H9 (cell line): ENCODE results near the gene KIF21A. TPM values are rescaled to one million over a fixed set of nuclear protein-coding genes. Genes with fewer than 3 reads are reported as not detected.

Experiments used
- DNase-seq: peaks from one replicate; pipeline ENCODE4 v3.0.0-alpha.2; 2017
- H2AFZ ChIP-seq: one replicate; pipeline ENCODE4 v1.6.1; 2013; ENCODE audit warnings: mild to moderate bottlenecking, low read length, control low read depth, moderate library complexity
- H2AK5ac ChIP-seq: 2 replicates; pipeline ENCODE4 v1.6.1; 2013; ENCODE audit warnings: low read length, control low read depth, mixed read lengths; ENCODE audit not compliant: insufficient read length
- H2BK120ac ChIP-seq: one replicate; pipeline ENCODE4 v1.6.1; 2013; ENCODE audit warnings: low read depth, mild to moderate bottlenecking, low read length, control low read depth, inconsistent platforms; ENCODE audit not compliant: poor library complexity, severe bottlenecking
- H2BK12ac ChIP-seq: 2 replicates; pipeline ENCODE4 v1.6.1; 2013; ENCODE audit warnings: low read length, control low read depth, mixed read lengths, low read depth; ENCODE audit not compliant: insufficient read length
- H2BK15ac ChIP-seq: 2 replicates; pipeline ENCODE4 v1.6.1; 2013; ENCODE audit warnings: low read depth, low read length, control low read depth
- H2BK20ac ChIP-seq: one replicate; pipeline ENCODE4 v1.6.1; 2013; ENCODE audit warnings: low read depth, mild to moderate bottlenecking, low read length, control low read depth, inconsistent platforms; ENCODE audit not compliant: poor library complexity, severe bottlenecking
- H2BK5ac ChIP-seq: 2 replicates; pipeline ENCODE4 v1.6.1; 2013; ENCODE audit warnings: low read length, control low read depth, mixed read lengths; ENCODE audit not compliant: insufficient read length
- H3K14ac ChIP-seq: 2 replicates; pipeline ENCODE4 v1.6.1; 2013; ENCODE audit warnings: low read length, control low read depth; ENCODE audit not compliant: insufficient read depth
- H3K18ac ChIP-seq: 2 replicates; pipeline ENCODE4 v1.6.1; 2013; ENCODE audit warnings: low read depth, mild to moderate bottlenecking, mixed read lengths, low read length, control low read depth; ENCODE audit not compliant: insufficient read length
- H3K23ac ChIP-seq: 2 replicates; pipeline ENCODE4 v1.6.1; 2013; ENCODE audit warnings: low read length, control low read depth, mixed read lengths, low read depth; ENCODE audit not compliant: insufficient read length
- H3K23me2 ChIP-seq: 2 replicates; pipeline ENCODE4 v1.6.1; 2013; ENCODE audit warnings: low read depth, mild to moderate bottlenecking, mixed read lengths, low read length, control low read depth; ENCODE audit not compliant: insufficient read length, poor library complexity, severe bottlenecking
- H3K27ac ChIP-seq: 2 replicates; pipeline ENCODE4 v1.5.1; 2013; ENCODE audit warnings: low read length, control low read depth, mixed read lengths, low read depth; ENCODE audit not compliant: insufficient read length
- H3K27me3 ChIP-seq: 2 replicates; pipeline ENCODE4 v1.6.1; 2013; ENCODE audit warnings: low read length, control low read depth, inconsistent platforms; ENCODE audit not compliant: insufficient read depth
- H3K4ac ChIP-seq: 2 replicates; pipeline ENCODE4 v1.6.1; 2013; ENCODE audit warnings: low read depth, mild to moderate bottlenecking, control low read depth, inconsistent platforms, low read length, moderate library complexity
- H3K4me1 ChIP-seq: 2 replicates; pipeline ENCODE4 v1.6.1; 2013; ENCODE audit warnings: low read length, control low read depth, inconsistent platforms; ENCODE audit not compliant: insufficient read depth
- H3K4me2 ChIP-seq: 2 replicates; pipeline ENCODE4 v1.6.1; 2013; ENCODE audit warnings: low read length, control low read depth, mixed read lengths; ENCODE audit not compliant: insufficient read length, insufficient read depth
- H3K56ac ChIP-seq: 2 replicates; pipeline ENCODE4 v1.6.1; 2013; ENCODE audit warnings: low read depth, mild to moderate bottlenecking, mixed read lengths, low read length, control low read depth; ENCODE audit not compliant: insufficient read length
- H3K79me1 ChIP-seq: 2 replicates; pipeline ENCODE4 v1.6.1; 2013; ENCODE audit warnings: low read depth, mild to moderate bottlenecking, moderate library complexity, low read length, control low read depth, inconsistent platforms; ENCODE audit not compliant: insufficient read depth, poor library complexity, severe bottlenecking
- H3K79me2 ChIP-seq: 2 replicates; pipeline ENCODE4 v1.6.1; 2013; ENCODE audit warnings: low read length, control low read depth, inconsistent platforms; ENCODE audit not compliant: insufficient read depth
- H3K9ac ChIP-seq: 2 replicates; pipeline ENCODE4 v1.6.1; 2013; ENCODE audit warnings: low read length, control low read depth, mixed read lengths; ENCODE audit not compliant: insufficient read length; ENCODE audit errors: extremely low read depth
- H3K9me3 ChIP-seq: one replicate; pipeline ENCODE4 v1.6.1; 2013; ENCODE audit warnings: low read depth, low read length, inconsistent platforms; ENCODE audit not compliant: control insufficient read depth
- H3T11ph ChIP-seq: one replicate; pipeline ENCODE4 v1.6.1; 2013; ENCODE audit warnings: mild to moderate bottlenecking, low read length, control low read depth, inconsistent platforms
- H4K20me1 ChIP-seq: one replicate; pipeline ENCODE4 v1.6.1; 2013; ENCODE audit not compliant: control insufficient read depth, insufficient read length, insufficient read depth
- H4K5ac ChIP-seq: 2 replicates; pipeline ENCODE4 v1.6.1; 2013; ENCODE audit warnings: low read depth, mild to moderate bottlenecking, mixed read lengths, low read length, control low read depth; ENCODE audit not compliant: insufficient read length
- H4K8ac ChIP-seq: replicated peaks from 2 replicates; pipeline ENCODE4 v1.6.1; 2013; ENCODE audit warnings: low read length, control low read depth, mixed read lengths, low read depth; ENCODE audit not compliant: insufficient read length
- H4K91ac ChIP-seq: 2 replicates; pipeline ENCODE4 v1.6.1; 2013; ENCODE audit warnings: low read depth, mild to moderate bottlenecking, moderate library complexity, mixed read lengths, low read length, control low read depth; ENCODE audit not compliant: insufficient read length
- H3K27ac Mint-ChIP-seq, 3 experiments: 2 replicates in 2 of 3; 3 replicates in 1 of 3; pipeline ENCODE4 v1.8.0; 2020 to 2021; ENCODE audit warnings: mixed read lengths in 3 of 3, mild to moderate bottlenecking in 1 of 3, moderate library complexity in 1 of 3
- H3K27me3 Mint-ChIP-seq: 2 replicates; pipeline ENCODE4 v1.8.0; 2021; ENCODE audit warnings: low read depth, mild to moderate bottlenecking, moderate library complexity, mixed read lengths
- H3K36me3 Mint-ChIP-seq, 3 experiments: 2 replicates in 2 of 3; 3 replicates in 1 of 3; pipeline ENCODE4 v1.8.0; 2020 to 2021; ENCODE audit warnings: low read depth in 3 of 3, mixed read lengths in 3 of 3; ENCODE audit not compliant: insufficient read depth in 1 of 3
- H3K4me1 Mint-ChIP-seq, 2 experiments: 2 replicates each; pipeline ENCODE4 v1.8.0; 2020; ENCODE audit warnings: mixed read lengths in 2 of 2
- H3K4me3 Mint-ChIP-seq, 2 experiments: 2 replicates in 1 of 2; 3 replicates in 1 of 2; pipeline ENCODE4 v1.8.0; 2020 to 2021; ENCODE audit warnings: mild to moderate bottlenecking in 2 of 2, mixed read lengths in 2 of 2, moderate library complexity in 1 of 2
- H3K9me3 Mint-ChIP-seq, 2 experiments: 2 replicates in 1 of 2; 3 replicates in 1 of 2; pipeline ENCODE4 v1.8.0; 2020; ENCODE audit warnings: mild to moderate bottlenecking in 2 of 2, mixed read lengths in 2 of 2, moderate library complexity in 1 of 2
- WGBS: extraction: QIAGEN DNeasy Blood & Tissue Kit; methylation state at CpG from one replicate; pipeline ENCODE4 v1.1.7; 2013; ENCODE audit warnings: missing lambda C conversion rate, low lambda C conversion rate, mixed read lengths; ENCODE audit not compliant: insufficient read length; ENCODE audit errors: extremely low coverage; 5-methylcytosine and 5-hydroxymethylcytosine counted together
- total RNA-seq: library from RNA; stranded (reverse); gene quantifications from 2 replicates; pipeline ENCODE4 v1.2.1, GENCODE V29; 2021
- TF ChIP-seq, protein P1 (sequence below): fragments of 200-600 bp; sonication (generic); conservative IDR thresholded peaks from 3 replicates; pipeline ENCODE4 v1.8.0; 2021; ENCODE audit warnings: antibody characterized with exemption, mild to moderate bottlenecking

The KIF21A gene
- total RNA-seq, 1 experiment from 2014 or later = 17.2 TPM

- TF ChIP-seq, protein P1, sequence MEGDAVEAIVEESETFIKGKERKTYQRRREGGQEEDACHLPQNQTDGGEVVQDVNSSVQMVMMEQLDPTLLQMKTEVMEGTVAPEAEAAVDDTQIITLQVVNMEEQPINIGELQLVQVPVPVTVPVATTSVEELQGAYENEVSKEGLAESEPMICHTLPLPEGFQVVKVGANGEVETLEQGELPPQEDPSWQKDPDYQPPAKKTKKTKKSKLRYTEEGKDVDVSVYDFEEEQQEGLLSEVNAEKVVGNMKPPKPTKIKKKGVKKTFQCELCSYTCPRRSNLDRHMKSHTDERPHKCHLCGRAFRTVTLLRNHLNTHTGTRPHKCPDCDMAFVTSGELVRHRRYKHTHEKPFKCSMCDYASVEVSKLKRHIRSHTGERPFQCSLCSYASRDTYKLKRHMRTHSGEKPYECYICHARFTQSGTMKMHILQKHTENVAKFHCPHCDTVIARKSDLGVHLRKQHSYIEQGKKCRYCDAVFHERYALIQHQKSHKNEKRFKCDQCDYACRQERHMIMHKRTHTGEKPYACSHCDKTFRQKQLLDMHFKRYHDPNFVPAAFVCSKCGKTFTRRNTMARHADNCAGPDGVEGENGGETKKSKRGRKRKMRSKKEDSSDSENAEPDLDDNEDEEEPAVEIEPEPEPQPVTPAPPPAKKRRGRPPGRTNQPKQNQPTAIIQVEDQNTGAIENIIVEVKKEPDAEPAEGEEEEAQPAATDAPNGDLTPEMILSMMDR = no peak
- no peaks in the 10 kb centered on the region for H3K79me2 ChIP-seq
- no CpG with 5 or more reads among the region's 1 CpG for WGBS
- Mint-ChIP-seq H3K27ac (no peak overlapping the region), H3K4me3 (no peak overlapping the region), H3K4me1 (peaks cover 0 to 12% of the 10 kb centered on the region in 2 experiments; a peak in 3 of 4 replicates), H3K36me3 (peaks cover 3 to 7% (median 3%) of the 10 kb centered on the region in 3 experiments; a peak in 4 of 7 replicates), H3K27me3 (no peaks in the 10 kb centered on the region), H3K9me3 (no peaks in the 10 kb centered on the region)
- H2AFZ ChIP-seq = no peak overlapping the region
- H3K4me1 ChIP-seq = no peaks in the 10 kb centered on the region
- no peaks in the 10 kb centered on the region for H3K23me2 ChIP-seq
- no peak overlapping the region for H2BK15ac ChIP-seq
- H4K20me1 ChIP-seq = no peaks in the 10 kb centered on the region
- no peak overlapping the region for H4K8ac ChIP-seq
- H2BK5ac ChIP-seq = no peak overlapping the region
- H3K9me3 ChIP-seq = no peaks in the 10 kb centered on the region
- H4K91ac ChIP-seq = no peak overlapping the region
- no peak overlapping the region for H2BK120ac ChIP-seq
- no peak overlapping the region for H3K14ac ChIP-seq
- H3K79me1 ChIP-seq = no peaks in the 10 kb centered on the region
- H2BK20ac ChIP-seq = no peak overlapping the region
- no peak overlapping the region for H3K4ac ChIP-seq
- H2AK5ac ChIP-seq = no peak overlapping the region
- H3K27ac ChIP-seq = no peak overlapping the region
- no peak overlapping the region for H3K9ac ChIP-seq
- H2BK12ac ChIP-seq = no peak overlapping the region
- DNase-seq = no peak
- H3K18ac ChIP-seq = no peak overlapping the region
- no peak overlapping the region for H3K56ac ChIP-seq
- no peaks in the 10 kb centered on the region for H3K27me3 ChIP-seq
- H3K23ac ChIP-seq = no peak overlapping the region
- no peak overlapping the region for H3T11ph ChIP-seq
- no peak overlapping the region for H3K4me2 ChIP-seq
- no peak overlapping the region for H4K5ac ChIP-seq
These were observed 150.7 kb downstream of the KIF21A start for GRCh38 chr12:39292125-39292630.
